GM21717 (cell line): ENCODE measurements around the gene OR5AN1.

Experiments
- ATAC-seq: cut with Tn5 transposase; IDR thresholded peaks from one replicate; pipeline ENCODE4 v1.9.1; 2021; ENCODE audit warnings: mild to moderate bottlenecking, moderate library complexity; ENCODE audit not compliant: unreplicated experiment

OR5AN1 gene

DNA sequence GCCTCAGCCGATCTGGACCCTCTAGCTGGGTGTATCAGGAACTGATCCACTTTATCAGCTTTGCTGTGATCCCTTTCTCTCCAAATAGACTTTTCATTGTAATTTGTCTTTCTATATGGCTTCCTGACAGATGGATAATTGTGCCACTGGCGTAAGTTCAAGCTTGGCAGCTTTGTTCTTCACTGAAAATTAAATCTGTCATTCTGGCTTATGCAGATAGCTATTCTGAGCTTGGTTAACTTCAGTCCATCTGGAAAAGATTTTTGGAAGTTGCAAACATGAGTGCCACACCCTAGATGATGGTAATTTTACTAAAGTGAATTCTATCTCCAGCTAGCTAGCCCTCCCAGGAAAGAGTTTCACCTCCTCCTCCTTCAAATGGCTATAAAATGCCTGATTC lies 59.5 kb downstream of the OR5AN1 start:
- no peak for ATAC-seq
